HG02623 (cell line): ENCODE measurements around the gene COPB2.

Experiments used
- ATAC-seq: cut with Tn5 transposase; IDR thresholded peaks from one replicate; pipeline ENCODE4 v1.9.1; 2021; ENCODE audit warnings: moderate library complexity; ENCODE audit not compliant: unreplicated experiment

The COPB2 gene

DNA sequence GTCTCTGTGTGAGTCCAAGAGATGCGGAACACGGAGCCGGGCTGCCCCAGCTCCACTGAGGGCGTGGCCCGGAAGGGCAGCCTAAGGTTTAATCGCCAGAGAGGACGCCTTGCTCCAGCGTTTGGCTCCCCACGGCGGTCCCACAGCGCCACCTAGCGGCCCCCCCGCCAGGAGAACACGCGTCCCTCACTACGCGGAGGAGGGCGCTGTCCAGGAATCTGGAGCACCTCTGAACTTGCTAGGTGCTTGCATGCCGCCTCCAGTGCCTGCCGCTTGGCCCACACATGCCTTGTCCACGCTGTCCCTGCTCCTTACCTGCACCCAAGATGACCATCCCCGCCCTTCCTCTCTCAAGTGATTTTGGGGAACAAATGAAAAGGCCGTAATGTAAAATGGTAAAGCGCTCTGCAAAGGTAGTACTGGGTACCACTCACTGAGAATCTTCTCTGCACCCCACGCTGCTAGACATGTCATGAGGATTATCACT is 60.0 kb downstream of the COPB2 start:
- peak; percentile 97 for ATAC-seq

GRCh38 chr3:139328356-139328755 is 61.1 kb downstream of the COPB2 start:
- ATAC-seq, result no peak

- ATAC-seq, result no peak
These were observed 61.6 kb downstream of the COPB2 start for GRCh38 chr3:139327861-139328260.

DNA sequence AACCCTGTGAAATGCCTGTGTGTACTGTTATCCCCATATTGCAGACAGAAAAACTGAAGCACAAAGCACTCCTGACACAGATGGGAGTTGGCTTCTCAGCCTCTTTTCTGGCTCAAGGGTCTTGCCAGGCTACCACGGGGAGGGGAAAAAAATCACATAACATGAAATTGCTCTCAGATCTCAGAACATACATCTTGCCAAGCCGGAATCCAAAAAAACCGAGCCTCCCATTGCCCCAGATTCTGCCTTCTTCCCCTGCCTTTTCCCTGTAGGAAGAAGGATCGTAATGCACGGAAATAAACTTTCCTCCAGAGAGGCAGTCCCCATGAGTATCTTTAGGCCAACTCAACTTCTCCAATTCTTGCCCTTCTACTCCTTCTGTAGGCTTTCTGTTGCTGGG is 62.2 kb downstream of the COPB2 start:
- no peak for ATAC-seq

DNA sequence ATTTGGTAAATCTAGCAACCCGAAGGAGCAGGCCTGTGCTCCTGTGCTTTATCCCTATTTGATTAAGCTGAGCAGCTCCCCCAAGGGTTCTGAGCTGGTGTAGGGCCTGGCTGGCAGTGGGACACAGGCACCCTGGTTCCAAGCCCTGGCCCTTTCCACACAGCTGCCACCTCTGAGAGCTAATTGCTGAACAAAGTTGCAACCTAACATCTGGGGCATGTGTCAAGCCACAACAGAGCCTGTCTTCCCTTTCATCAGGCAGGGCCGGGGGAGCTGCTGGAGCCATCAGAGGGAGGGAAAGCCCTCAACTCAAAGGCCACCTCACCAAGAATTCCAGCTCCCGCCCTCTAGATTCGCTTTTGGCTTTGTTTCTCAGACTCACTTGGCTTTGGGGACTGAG is 62.7 kb downstream of the COPB2 start:
- ATAC-seq, result no peak

GRCh38 chr3:139326131-139326530 is 63.3 kb downstream of the COPB2 start:
- no peak for ATAC-seq

DNA sequence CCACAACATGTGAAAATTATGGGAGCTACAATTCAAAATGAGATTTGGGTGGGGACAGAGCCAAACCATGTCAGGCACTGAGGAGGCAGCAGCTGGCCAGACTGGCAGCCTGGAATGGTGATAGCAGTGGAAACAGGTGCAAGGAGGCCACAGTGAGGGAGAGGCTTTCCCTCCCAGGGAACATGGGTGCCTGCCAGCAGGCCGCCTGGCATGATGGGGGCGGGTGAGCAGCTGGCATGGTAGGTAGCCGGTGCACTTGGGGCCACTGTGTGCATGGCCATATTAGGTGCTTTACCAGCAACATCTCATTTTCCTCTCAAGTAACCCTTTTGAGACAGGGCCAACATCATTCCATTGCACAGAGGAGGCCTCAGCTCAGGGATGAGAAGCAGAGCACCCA is 63.9 kb downstream of the COPB2 start:
- ATAC-seq, result no peak

DNA sequence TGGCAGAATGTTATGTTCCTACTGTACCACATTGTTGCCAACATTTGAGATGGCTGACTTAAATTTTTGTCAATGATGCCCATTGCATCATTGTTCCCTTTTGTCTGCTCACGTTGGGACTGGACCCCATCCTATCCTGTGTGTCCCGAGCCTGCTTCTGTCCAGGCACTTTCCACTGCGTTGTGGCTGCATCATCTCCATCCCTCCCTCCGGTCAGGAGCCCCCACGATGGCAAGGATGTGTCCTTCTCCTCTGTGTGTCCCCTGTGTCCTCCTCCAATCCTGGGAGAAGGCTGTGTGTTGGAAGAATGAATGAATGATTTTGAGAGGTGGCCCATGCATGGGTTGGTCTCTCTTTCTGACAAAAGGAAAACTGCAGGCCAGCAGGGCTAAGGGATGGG is 65.0 kb downstream of the COPB2 start:
- ATAC-seq, result no peak

- no peak for ATAC-seq
These were observed 66.3 kb downstream of the COPB2 start for GRCh38 chr3:139323146-139323545.

DNA sequence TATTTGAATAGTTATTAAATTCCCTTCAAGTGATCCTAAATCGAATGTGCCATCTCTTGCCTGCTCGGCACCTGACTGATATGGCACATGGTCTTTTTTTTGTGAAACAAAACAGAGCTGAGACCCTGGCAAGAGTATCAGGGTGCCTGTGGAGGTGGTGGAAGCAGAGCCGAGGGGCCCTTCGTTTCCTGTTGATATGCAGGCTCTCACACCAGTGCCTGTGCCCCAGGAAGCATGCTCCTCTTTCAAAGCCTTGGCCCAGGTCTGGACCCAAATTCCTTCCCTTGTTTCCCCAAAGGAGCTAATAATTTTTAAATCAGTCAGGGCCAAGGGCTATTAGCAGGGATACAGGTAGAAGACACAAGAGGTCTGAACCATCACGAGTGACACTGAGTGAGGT is 67.1 kb downstream of the COPB2 start:
- ATAC-seq, result no peak

DNA sequence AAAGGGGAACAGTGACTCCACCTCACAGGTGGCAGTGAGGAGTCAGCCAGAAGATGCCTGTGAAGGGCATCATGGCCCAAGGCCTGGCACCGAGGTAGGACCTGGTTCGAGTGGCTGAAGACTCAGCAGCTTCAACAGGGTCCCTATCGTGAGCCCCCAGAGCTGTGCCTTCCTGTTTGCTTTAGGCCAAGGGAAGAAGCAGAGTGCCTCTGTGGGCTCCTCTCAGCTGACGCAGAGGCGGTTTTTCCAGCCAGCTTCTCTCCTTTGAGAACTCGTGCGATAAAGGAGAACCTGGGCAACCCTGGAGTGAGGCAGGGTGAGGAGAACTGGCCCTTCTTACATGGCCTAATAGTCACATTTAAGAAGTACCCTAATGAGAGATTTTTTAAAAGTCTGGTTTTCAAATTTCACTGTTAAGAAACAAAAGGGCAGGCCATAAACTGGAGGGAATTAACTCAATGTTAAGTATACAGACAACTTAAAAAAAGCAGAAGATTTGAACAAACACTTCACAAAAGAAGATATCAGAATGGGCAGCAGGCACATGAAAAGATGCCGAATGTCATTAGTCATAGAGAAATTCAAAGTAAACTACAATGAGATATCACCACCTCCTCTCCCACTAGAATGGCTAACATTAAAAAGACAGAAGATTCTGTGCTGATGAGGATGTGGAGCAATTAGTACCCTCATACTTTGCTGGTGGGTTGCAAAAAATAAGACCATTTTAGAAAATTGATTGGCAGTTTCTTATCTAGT is 68.7 kb downstream of the COPB2 start:
- no peak for ATAC-seq

- no peak for ATAC-seq
These were observed 69.7 kb downstream of the COPB2 start for GRCh38 chr3:139319428-139320402.

- no peak for ATAC-seq
These were observed 70.6 kb downstream of the COPB2 start for GRCh38 chr3:139318826-139319225.

DNA sequence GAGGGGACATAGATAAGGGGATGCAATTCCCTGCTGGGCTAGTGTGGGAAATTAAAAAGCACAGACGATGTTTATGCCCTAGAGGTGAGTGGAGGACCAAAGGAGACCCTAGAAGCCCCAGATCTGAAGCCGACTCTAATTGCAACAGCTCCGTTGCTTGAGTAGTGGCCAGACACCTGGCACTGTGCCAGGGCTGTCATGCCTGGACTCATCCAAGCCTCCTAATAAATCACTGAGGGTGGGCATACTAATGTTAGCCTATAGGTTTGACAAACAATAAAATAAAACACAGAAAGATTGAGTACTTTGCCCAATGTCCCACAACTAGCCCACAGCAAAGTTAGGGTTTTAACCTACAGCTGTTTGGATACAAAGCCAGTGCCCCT is 71.0 kb downstream of the COPB2 start:
- ATAC-seq, result no peak

DNA sequence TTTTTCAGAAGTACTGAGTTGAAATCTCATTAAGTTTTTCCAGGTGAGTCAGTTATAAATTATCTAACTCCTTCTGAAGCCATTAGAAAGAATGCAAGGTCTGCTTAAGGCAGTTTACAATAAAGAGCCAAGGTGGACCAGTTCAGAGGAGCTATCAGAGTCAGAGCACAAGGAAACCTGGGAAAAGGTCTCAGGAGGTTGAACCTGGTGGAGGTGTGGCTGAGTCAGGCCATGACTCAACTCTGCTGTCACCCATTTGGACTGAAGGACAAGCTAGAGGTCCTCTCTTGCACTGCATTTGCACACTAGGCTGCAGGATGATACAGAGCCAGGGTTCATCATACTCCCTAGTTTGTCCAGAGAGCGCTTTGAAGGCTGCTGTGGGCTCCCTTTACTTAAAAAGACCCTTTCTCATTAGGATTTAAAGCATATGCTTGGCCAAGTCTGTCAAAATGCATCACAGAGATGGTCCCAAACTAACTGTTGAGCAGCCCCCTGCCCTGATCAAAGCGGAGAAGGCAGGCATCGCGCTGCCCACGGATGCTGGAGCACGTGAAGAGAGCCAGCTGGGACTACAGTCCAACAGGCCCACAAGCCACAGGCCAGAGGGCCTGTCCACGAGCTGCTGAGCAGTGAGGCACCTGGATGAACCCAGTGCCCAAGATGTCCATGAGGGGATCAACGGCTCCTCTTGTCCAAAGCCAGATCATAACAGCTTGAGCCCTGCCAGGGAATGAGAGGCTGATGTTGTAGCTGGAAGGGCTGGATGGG is 71.6 kb downstream of the COPB2 start:
- no peak for ATAC-seq

DNA sequence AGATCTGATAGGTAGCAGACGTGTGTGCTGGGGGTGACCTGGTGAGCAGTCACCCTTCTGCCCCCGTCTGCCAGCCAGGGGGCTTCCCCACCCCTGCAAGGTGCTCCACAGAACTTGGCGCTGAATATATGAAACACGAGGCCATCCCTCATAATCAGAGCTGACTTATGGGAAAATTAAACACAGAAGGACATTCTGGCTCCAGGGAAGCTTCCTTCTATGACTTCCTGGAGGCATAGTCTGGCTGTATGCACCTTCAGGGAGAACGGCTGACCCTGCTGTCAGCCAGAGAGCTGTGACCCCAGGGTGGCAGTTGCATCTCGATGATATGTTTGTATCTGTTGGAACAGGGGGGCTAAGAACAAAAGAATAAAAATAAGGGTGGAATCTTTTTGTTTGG is 72.2 kb downstream of the COPB2 start:
- no peak for ATAC-seq

GRCh38 chr3:139313921-139314320 is 75.5 kb downstream of the COPB2 start:
- ATAC-seq, result no peak

DNA sequence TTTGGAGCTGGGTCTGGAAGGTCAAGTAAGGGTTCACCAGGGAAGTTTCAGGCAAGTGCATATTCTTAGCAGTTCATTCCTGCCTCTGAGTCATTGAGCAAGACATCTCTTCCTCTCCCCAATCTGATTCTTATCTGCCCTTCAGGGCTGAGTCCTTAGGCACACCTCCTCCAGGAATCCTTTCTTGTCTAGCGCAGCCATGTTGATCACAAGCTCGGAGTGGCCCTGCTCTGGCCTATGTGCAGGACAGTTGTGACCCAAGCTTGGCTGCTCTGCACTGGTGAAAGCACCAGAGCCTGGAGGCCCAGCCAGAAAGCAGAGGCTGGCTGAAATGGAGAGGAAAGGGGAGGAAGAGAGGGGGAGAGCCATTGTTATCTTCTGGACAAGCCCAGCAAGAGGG is 76.5 kb downstream of the COPB2 start:
- no peak for ATAC-seq

GRCh38 chr3:139312416-139312815 is 77.0 kb downstream of the COPB2 start:
- no peak for ATAC-seq

GRCh38 chr3:139311557-139311956 is 77.9 kb downstream of the COPB2 start:
- no peak for ATAC-seq

GRCh38 chr3:139310474-139310933 is 78.9 kb downstream of the COPB2 start:
- no peak for ATAC-seq
